GM10248 (cell line): Measurements from ENCODE around the gene LRP4.

Experiments
- CTCF ChIA-PET: fragments of 300-600 bp; sonication (Branson Sonifier 250); formaldehyde crosslinking; extraction: SDS; loops from one replicate; lab custom pipeline; 2021; ENCODE audit warnings: antibody characterized with exemption; lab: Yijun Ruan, JAX
- POLR2A ChIA-PET: fragments of 350-650 bp; sonication (Branson Sonifier 250); formaldehyde crosslinking; extraction: SDS; loops from one replicate; lab custom pipeline; 2020; ENCODE audit warnings: antibody characterized with exemption; lab: Yijun Ruan, JAX
- DNase-seq: peaks from one replicate; pipeline ENCODE4 v3.0.0; 2012; ENCODE audit errors: extremely low spot score
- TF ChIP-seq, protein P1 (sequence below): IDR thresholded peaks from 2 replicates; pipeline ENCODE4 v1.5.1; 2012; ENCODE audit warnings: mild to moderate bottlenecking, low read depth; ENCODE audit errors: extremely low read depth, missing control alignments, control extremely low read depth

LRP4 gene

DNA sequence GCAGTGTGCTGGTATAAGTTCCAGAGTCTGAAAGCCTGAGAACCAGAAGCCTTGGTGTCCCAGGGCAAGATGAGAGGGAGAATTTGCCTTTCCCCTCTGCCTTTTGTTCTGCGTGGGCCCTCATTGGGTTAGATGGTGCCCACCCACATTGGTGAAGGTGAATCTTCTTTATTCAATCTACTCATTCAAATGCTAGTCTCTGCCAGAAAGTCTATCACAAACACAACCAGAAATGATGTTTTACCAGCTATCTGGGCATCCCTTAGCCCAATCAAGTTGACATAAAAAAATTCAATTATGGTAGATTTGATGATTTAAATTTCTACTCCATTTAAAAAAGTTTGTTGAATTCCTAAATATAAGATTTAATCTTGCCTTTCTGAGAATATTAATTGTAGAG, 40.4 kb upstream of the LRP4 start:
- CTCF ChIA-PET = interaction anchor here (1.5 kb wide), 1 partner anchor 18 kb away, joined by 3 read pairs; no protein-coding TSS in a partner anchor
- no peak for DNase-seq
- TF ChIP-seq, protein P1, sequence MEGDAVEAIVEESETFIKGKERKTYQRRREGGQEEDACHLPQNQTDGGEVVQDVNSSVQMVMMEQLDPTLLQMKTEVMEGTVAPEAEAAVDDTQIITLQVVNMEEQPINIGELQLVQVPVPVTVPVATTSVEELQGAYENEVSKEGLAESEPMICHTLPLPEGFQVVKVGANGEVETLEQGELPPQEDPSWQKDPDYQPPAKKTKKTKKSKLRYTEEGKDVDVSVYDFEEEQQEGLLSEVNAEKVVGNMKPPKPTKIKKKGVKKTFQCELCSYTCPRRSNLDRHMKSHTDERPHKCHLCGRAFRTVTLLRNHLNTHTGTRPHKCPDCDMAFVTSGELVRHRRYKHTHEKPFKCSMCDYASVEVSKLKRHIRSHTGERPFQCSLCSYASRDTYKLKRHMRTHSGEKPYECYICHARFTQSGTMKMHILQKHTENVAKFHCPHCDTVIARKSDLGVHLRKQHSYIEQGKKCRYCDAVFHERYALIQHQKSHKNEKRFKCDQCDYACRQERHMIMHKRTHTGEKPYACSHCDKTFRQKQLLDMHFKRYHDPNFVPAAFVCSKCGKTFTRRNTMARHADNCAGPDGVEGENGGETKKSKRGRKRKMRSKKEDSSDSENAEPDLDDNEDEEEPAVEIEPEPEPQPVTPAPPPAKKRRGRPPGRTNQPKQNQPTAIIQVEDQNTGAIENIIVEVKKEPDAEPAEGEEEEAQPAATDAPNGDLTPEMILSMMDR = no peak
- POLR2A ChIA-PET = no interaction called here

DNA sequence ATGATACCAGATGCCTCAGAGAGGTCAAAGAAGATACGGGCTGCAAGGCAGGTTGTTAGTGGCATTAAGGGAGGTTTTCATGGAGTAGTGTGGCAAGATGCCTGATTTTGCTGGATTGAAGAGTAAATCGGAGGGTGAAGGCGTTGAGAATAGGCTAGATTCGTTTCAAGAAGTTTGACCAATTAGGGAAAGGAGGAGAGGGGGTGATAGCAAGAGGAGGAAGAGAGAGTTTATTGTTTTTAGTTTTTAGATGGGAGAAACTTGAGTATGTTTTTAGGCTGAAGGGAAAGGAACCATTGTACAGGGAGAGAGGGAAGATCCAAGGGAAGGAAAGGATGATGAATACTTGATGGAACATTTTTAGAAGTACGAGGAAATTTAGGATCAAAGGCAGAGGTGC, 34.7 kb upstream of the LRP4 start:
- TF ChIP-seq, protein P1 = no peak
- DNase-seq = no peak
- CTCF ChIA-PET = interaction anchor here (1.4 kb wide), 1 partner anchor 14 kb away, joined by 4 read pairs; no protein-coding TSS in a partner anchor
- POLR2A ChIA-PET = no interaction called here

DNA sequence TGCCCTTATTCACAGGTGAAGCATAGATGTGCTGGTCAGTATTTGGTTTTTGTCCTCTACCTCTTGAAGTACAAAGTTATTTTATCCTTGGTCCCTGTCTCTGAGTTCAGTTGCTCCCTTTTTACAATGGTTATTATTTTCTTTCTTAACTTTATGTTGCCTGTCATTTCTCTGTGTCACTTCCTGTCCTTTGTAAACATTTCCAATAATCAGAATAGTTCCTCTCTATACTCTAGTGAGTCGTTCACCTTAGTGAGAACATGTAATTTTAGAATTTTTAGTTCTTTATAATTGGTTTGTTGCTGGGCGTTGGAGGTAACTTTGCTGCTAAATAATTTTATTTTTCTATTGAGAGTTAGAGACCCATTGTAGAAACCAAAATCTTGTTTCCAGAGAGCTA, 34.2 kb upstream of the LRP4 start:
- TF ChIP-seq, protein P1 = no peak
- POLR2A ChIA-PET = no interaction called here
- DNase-seq = no peak
- CTCF ChIA-PET = interaction anchor here (2.4 kb wide), 1 partner anchor 11 kb away, joined by 8 read pairs; no protein-coding TSS in a partner anchor

DNA sequence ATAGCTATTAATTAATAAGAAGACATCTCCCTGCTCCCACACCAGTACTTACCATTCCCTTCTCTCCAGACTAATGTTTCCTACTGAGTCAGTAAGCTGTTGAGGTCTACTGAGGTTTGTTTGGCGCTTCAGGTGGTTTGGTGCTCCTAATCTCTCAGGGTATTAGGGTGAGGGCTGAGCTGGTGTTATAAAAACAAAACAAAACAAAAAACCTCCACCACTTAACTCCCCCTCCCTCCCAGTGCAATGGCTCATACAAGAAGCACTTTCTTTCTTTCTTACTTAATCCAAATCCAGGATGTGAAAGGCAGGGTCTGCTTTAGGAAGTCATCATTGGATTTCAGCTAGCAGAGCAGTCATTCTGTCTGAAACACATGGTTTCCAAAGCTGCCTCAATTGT, 33.5 kb upstream of the LRP4 start:
- CTCF ChIA-PET = interaction anchor here (1.0 to 2.4 kb wide), 3 partner anchors 10 to 15 kb away, joined by 3 to 8 read pairs (median 5); no protein-coding TSS in a partner anchor
- POLR2A ChIA-PET = no interaction called here
- no peak for DNase-seq
- TF ChIP-seq, protein P1 = no peak

DNA sequence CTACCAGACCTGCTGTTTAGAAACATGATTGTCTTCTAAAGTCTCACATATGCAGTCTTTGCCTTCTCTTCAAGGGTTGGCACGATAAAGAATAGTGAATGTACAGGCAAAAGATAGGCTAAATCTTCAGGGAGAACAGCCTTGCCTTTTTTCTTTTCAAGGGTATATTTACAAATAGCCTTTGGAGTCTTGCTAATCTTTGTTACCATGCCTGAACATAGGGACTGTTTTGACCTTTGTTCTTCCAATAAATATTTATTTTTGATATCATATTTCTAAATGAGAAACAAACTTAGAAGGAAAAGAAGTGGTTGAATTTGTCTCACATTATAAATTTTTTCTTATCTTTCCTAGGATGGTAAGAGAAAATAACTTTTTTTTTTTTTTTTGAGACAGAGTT, 30.9 kb upstream of the LRP4 start:
- ChIA-PET CTCF (interaction anchor here (0.8 kb wide), 1 partner anchor 18 kb away, joined by 3 read pairs; no protein-coding TSS in a partner anchor), POLR2A (no interaction called here)
- TF ChIP-seq, protein P1 = no peak
- DNase-seq = no peak

DNA sequence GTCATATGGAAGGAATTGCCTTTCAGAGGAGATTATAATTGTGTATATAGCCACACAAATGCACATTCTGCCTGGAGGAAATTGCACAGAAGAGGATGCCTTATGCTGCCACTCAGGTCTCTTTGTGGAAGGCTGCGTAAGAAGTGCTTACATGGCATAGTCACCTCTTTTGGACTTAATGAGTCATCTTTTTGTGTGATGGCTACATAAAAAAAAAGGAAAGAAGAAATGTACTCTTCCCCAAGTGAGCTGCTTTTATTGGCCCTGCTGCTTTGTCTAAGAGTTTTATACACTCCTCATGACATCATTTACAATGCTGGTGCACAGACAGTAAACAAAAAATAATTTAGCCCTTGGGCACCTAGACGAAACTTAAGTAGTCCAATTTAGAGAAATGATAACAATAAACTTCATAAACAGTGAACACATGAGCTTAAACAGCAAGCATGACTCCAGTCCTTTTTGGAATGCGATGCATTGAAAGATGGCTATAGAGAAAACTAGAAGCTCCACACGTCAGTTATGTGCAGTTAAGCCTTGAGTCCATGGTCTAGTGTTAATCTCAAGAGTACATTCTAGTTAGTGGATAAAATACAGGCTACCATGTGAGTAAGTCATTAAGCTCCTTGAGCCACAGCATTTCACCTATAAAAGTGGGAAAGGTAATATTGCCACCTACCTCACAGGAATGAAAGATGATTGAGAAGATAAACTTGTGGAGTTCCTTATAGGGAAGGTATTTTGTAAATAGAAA, 30.2 kb upstream of the LRP4 start:
- POLR2A ChIA-PET = no interaction called here
- DNase-seq = no peak
- TF ChIP-seq, protein P1 = no peak
- CTCF ChIA-PET = interaction anchor here (0.8 to 1.6 kb wide), 2 partner anchors 19 to 204 kb away, joined by 3 to 9 read pairs; no protein-coding TSS in a partner anchor
